SJSA1 (cell line): Measurements from ENCODE around the gene ITPR1. TPM values are rescaled to one million over a fixed set of nuclear protein-coding genes. Genes with fewer than 3 reads are reported as not detected.

Source experiments
- DNase-seq, 2 experiments: peaks; one replicate each; pipeline ENCODE4 v3.0.0-alpha.2; 2015 to 2020; ENCODE audit warnings: low spot score in 2 of 2, low read depth in 1 of 2
- H3K27ac ChIP-seq: fragments of 250-450 bp; sonication (Bioruptor Pico); 2 replicates; pipeline ENCODE4 v1.5.1; 2020; ENCODE audit warnings: mild to moderate bottlenecking, moderate library complexity
- H3K27me3 ChIP-seq: fragments of 250-450 bp; sonication (Bioruptor Pico); replicated peaks from 2 replicates; pipeline ENCODE4 v1.5.1; 2020; ENCODE audit warnings: mild to moderate bottlenecking, moderate library complexity
- H3K36me3 ChIP-seq: fragments of 250-450 bp; sonication (Bioruptor Pico); 2 replicates; pipeline ENCODE4 v1.5.1; 2020; ENCODE audit warnings: mild to moderate bottlenecking
- H3K4me1 ChIP-seq: fragments of 250-450 bp; sonication (Bioruptor Pico); replicated peaks from 2 replicates; pipeline ENCODE4 v1.6.1; 2021; ENCODE audit warnings: mild to moderate bottlenecking
- H3K4me3 ChIP-seq: fragments of 250-450 bp; sonication (Bioruptor Pico); 2 replicates; pipeline ENCODE4 v1.5.1; 2020; ENCODE audit warnings: mild to moderate bottlenecking
- H3K9me3 ChIP-seq: fragments of 250-450 bp; sonication (Bioruptor Pico); replicated peaks from 2 replicates; pipeline ENCODE4 v1.5.1; 2020; ENCODE audit warnings: mild to moderate bottlenecking
- total RNA-seq: library from RNA; depleted of rRNA; stranded (reverse); fragments of >200 nt; shearing (Covaris generic); gene quantifications from 2 replicates; pipeline ENCODE4 v1.2.3, GENCODE V29; 2014

The ITPR1 gene
- total RNA-seq, 1 experiment from 2014 or later: 9.7 TPM

DNA sequence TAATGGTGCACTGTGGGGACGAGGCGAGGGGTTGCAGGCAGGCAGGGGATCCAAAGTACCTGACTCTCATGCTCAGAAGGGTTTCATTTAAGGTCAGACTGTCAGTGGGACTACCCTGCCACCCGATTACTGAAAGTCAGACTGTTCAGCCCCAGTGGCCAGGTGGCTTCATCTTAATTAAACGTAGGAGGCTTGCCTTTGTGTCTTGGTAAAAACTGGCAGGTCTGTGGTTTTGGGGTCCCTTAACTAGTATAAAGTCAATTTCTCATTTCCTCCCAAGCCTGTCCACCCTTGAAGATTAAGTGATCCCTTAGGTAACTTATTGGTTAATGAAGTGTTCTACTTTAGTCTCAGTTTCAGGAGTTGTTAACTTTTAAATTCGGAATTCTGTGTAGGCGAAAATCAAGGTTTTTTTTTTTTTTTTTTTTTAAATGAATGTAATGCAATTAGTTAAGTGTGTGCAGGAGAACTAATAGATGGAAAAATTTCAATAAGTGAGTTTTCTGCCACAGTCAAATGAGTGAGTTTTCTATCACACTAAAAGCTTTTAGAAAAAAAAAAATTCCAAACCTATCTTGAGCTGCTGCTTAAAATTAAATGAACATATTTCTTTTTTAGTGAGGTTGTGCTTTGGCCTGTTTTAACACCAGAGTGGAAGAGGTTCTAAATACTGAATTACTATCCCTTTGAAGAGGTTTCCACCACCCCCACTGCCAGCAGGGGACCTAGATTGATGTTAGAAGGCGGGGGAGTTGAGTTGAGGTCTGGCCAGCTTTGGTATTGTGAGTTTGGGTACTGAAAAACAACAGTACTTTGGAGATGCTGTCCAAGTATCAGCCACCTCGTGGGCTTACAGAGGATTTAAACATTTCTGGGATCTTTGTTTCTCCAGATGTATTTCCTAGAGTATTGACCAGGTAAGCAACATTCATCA lies 15.2 kb downstream of the ITPR1 start:
- no peaks in the 10 kb centered on the region for H3K27me3 ChIP-seq
- H3K4me3 ChIP-seq: no peak overlapping the region
- no peaks in the 10 kb centered on the region for H3K36me3 ChIP-seq
- H3K27ac ChIP-seq: no peak overlapping the region
- H3K9me3 ChIP-seq: no peaks in the 10 kb centered on the region; the same call in 1 of the 2 replicates
- H3K4me1 ChIP-seq: no peaks in the 10 kb centered on the region
- no peak for DNase-seq

DNA sequence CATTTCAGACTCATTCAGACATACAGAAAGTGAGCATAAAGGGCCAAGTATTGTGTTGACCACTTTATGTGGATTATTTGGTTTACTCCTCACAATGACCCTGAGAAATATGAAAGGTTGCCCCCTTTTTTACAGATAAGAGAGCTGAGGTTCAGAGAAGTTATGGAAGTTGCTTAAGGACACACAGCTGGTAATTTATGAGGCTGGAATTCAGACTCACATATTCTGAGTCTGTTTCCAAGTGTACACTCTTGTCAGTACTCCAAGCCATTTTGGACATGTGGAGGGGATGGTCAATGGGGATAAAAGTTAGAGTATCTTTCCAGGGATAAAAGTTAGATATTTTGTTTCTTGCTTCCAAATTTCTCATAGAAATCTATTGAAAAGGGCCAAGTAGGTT lies 15.9 kb downstream of the ITPR1 start:
- Histone ChIP-seq H3K27me3 (no peaks in the 10 kb centered on the region), H3K9me3 (no peaks in the 10 kb centered on the region; the same call in 1 of the 2 replicates), H3K27ac (no peak overlapping the region), H3K36me3 (no peaks in the 10 kb centered on the region), H3K4me3 (no peak overlapping the region), H3K4me1 (no peaks in the 10 kb centered on the region)
- no peak for DNase-seq

DNA sequence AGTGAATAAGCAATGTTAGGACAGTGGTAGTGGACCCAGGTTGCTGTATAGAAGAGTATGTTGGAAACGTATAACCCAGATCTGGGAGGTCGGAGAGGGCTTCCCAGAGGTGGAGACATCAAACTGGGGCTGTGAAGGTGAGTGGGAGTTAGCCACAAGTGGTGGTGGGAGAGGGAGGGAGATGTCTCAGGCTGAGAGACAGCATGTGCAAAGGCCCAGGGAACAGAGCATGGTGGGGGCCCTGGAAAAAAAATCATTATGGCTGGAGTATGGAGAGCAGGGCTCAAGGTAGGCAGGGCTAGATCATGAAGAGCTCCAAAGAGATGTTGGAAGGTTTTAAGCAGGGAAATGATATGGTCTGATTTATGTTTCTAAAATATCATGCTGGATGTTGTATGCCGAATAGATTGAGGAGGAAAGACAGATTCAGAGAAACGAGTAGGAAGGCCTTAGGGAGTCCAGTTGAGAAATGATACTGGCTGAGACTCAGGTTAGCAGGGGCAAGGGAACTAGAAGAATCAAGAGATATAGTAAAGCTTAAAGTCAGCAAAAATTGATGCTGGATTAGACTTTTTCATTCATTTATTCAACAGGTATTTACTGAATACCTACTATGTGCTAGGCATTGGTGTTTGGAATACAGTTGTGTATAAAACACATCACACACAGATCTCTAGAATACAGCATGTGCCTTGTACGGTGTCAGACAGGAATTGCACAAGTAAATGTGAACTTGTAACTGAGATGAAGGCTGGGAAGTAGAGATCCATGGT lies 17.0 kb downstream of the ITPR1 start:
- Histone ChIP-seq H3K36me3 (no peaks in the 10 kb centered on the region), H3K4me3 (no peak overlapping the region), H3K9me3 (no peaks in the 10 kb centered on the region; the same call in 1 of the 2 replicates), H3K27me3 (no peaks in the 10 kb centered on the region), H3K4me1 (no peaks in the 10 kb centered on the region), H3K27ac (no peak overlapping the region)
- no peak for DNase-seq

DNA sequence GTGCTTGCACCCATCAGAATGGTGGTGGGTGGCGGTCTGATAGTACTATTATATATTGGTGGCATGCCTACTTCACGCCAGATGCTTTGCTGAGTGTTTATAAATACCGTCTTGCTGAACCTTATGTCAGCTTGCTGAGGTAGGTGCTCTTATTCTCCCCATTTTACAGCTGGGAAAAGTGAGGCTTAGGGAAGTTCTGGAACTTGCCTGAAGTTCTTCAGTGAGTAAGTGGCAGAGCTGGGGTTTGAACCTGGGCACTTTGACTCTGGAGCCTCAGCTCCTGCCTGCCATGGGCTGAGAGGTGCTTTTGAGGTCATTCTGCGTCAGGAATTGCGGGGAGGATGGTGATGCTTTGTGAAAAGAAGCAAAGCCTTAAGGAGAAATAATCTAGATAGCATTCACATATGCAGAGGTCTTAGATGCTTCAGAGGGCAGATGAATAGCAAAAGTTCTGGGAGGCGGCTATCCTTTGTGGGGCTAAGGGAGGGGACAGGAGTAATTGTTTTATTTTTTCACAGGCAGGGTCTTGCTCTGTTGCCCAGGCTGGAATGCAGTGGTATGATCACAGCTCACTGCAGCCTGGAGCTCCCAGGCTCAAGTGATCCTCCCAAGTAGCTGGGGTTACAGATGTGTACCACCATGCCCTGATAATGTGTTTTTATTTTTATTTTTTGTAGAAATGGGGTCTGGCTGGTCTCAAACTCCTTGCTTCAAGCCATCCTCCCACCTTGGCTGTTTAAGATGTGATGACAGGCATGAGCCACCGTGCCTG lies 18.5 kb downstream of the ITPR1 start:
- H3K27me3 ChIP-seq: no peaks in the 10 kb centered on the region
- H3K36me3 ChIP-seq: no peaks in the 10 kb centered on the region
- no peaks in the 10 kb centered on the region for H3K4me1 ChIP-seq
- no peaks in the 10 kb centered on the region; the same call in 1 of the 2 replicates for H3K9me3 ChIP-seq
- DNase-seq: no peak
- H3K4me3 ChIP-seq: no peak overlapping the region
- no peak overlapping the region for H3K27ac ChIP-seq

DNA sequence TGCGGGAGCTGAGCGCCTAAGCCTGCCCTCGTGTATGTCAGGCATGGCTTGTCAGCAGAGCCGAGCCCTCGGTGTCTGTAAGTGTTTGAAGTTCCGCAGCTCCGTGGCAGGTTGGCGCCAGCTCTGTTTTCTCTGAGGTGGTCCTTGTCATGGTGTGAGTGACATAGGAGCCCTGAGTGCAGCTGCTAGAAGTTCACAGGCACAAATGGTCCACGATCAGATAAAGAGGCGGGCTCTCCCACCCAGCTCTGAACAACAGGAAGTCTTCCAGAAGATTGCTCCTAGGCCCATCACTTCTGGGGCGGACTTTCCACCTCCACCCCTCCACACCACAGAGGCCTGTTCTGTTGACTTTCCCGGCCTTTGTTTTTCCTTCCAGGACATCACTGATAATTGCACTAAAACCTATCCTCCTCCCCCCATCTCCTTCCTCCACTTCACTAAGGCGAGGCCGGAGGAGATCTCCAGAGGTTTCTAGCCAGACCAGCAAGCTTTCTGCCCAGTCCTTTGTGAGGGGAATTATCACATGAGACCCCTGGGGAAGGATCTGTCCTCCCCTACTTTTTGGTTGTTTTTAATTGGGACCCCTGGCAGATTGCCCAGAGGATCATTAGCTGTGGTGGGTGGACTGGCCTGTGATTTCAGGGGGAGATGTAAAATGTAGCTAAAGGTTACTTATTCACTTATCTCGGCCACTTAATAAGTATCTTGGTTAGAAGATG lies 19.9 kb downstream of the ITPR1 start:
- no peak overlapping the region for H3K27ac ChIP-seq
- no peak overlapping the region for H3K4me3 ChIP-seq
- H3K4me1 ChIP-seq: no peaks in the 10 kb centered on the region
- no peaks in the 10 kb centered on the region for H3K36me3 ChIP-seq
- DNase-seq: no peak
- H3K27me3 ChIP-seq: no peaks in the 10 kb centered on the region
- H3K9me3 ChIP-seq: no peaks in the 10 kb centered on the region; the same call in 1 of the 2 replicates

DNA sequence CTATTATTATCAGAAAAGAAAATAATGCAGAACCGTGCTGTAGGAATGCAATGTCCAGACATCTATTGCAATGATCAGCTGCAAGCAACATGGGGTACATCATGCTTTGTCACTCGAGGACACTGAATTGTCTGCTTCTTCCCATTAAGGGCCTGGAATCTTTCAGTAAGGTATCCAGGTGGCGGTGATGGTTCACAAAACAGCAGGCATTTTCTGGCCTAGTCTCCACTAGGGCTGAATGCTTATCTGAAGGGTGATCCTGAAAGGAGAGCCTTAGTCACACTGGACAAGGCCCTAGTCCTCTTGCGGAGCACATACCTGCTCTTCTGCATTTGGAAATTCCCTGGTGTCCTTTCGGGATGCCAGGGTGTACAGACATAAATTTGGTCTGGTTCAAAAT lies 21.2 kb downstream of the ITPR1 start:
- H3K27me3 ChIP-seq: no peaks in the 10 kb centered on the region
- no peak overlapping the region for H3K27ac ChIP-seq
- H3K9me3 ChIP-seq: no peaks in the 10 kb centered on the region
- H3K36me3 ChIP-seq: no peaks in the 10 kb centered on the region
- DNase-seq: no peak
- H3K4me1 ChIP-seq: no peaks in the 10 kb centered on the region
- H3K4me3 ChIP-seq: no peak overlapping the region

DNA sequence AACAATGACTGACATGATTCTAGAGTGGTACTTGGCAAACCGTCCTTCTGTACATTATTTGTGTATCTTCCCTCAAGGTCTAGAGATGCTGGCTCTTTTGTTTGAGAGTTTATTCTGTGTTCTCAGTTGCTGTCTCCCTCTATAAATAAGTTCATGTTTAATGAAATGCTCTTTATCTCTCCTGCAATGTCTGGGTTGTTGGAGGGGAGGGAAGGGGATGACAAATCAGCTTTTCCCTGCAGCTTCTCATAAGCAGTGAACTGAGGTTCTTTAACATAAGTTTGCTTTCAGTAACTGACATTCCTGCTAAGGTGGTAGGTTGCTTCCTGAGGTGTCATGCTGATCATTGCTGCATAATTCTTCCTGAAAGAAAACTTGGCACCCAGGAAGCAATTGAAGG lies 21.8 kb downstream of the ITPR1 start:
- DNase-seq: no peak
- Histone ChIP-seq H3K36me3 (no peaks in the 10 kb centered on the region), H3K9me3 (no peaks in the 10 kb centered on the region), H3K27me3 (no peaks in the 10 kb centered on the region), H3K27ac (no peak overlapping the region), H3K4me3 (no peak overlapping the region), H3K4me1 (no peaks in the 10 kb centered on the region)

DNA sequence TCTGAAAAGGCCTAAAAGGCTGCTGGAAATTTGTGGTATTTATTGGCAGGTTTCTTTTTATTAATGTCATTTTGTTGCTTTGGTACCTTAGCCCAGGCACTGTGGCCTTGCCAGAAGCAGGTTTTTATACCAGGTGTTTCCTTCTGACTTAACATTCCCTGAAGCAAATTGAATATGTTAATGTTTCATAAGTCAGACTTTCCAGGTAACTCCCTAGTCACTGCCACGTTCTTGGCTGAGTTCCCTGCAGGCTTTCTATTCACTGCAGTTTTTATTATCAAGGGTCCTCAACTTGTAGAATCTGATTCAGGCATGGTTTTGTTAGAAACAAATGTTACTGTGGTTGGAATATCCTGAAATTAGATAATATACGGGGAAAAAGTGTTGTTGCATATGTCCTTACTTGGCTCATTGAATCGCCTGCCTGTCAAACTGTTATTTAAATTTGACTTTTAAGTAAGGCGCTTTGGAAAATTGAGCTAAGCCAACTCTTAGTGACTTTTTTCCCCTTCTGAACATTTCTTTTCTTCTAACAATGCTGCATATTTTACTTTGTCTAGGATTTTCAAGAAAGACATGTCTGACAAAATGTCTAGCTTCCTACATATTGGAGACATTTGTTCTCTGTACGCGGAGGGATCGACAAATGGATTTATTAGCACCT lies 22.9 kb downstream of the ITPR1 start:
- no peak for DNase-seq
- Histone ChIP-seq H3K27me3 (no peaks in the 10 kb centered on the region), H3K36me3 (no peaks in the 10 kb centered on the region), H3K4me1 (no peaks in the 10 kb centered on the region), H3K4me3 (no peak overlapping the region), H3K27ac (no peak overlapping the region), H3K9me3 (no peaks in the 10 kb centered on the region)

DNA sequence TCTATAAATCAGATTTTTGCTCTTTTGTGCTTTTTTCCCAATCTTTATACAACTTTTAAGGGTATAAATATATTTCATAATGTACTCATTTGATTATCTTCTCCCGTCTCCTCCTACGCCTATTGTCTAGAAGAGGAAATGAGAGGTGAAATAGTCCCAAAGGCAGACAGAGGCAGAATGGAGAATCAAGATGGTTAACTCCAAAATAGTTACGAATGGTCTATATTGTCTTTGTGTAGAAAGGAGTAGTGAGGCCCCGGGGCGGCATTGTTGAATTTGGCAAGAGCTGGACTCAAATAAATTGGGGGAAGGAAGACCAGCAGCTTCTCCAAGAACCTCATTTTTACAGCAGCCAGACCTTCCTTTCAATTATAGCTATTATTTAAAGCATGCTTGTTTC lies 23.9 kb downstream of the ITPR1 start:
- H3K4me3 ChIP-seq: no peak overlapping the region
- H3K9me3 ChIP-seq: no peaks in the 10 kb centered on the region
- H3K36me3 ChIP-seq: no peaks in the 10 kb centered on the region
- no peak for DNase-seq
- no peak overlapping the region for H3K27ac ChIP-seq
- no peaks in the 10 kb centered on the region for H3K27me3 ChIP-seq
- H3K4me1 ChIP-seq: no peaks in the 10 kb centered on the region

DNA sequence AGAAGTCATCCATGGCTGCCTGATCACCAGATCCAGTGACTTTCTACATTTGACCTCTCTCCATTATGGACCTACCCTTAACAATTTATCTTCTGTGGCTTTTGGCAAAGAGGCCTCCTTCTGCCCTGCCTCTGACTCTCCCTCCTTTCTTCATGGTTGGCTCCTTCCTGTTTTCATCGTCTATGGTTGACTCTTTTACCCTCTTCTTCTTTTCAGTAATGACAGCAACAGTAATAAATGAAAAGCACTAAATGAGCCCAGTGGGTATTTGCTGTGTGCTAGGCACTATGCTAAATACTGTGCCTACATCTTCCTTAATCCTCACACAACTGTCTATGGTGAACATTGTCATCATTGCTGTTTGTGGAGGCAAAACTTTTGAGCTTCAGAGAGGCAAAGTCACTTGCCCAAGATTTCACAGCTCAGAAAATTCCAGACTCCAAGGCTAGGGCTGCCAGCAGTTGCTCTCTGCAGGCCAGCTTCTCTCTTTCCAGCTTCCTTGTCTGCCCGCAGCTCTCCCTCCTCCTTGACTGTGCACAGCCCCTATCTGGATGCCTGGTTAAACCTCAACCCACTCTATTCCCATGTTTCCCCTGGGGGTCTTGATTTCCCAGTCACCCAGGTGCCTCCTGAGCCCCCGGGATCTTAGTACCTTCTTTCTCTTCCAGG lies 24.6 kb downstream of the ITPR1 start:
- no peak overlapping the region for H3K27ac ChIP-seq
- no peaks in the 10 kb centered on the region for H3K36me3 ChIP-seq
- no peak for DNase-seq
- H3K4me1 ChIP-seq: no peaks in the 10 kb centered on the region
- no peak overlapping the region for H3K4me3 ChIP-seq
- H3K9me3 ChIP-seq: no peaks in the 10 kb centered on the region
- no peaks in the 10 kb centered on the region for H3K27me3 ChIP-seq

DNA sequence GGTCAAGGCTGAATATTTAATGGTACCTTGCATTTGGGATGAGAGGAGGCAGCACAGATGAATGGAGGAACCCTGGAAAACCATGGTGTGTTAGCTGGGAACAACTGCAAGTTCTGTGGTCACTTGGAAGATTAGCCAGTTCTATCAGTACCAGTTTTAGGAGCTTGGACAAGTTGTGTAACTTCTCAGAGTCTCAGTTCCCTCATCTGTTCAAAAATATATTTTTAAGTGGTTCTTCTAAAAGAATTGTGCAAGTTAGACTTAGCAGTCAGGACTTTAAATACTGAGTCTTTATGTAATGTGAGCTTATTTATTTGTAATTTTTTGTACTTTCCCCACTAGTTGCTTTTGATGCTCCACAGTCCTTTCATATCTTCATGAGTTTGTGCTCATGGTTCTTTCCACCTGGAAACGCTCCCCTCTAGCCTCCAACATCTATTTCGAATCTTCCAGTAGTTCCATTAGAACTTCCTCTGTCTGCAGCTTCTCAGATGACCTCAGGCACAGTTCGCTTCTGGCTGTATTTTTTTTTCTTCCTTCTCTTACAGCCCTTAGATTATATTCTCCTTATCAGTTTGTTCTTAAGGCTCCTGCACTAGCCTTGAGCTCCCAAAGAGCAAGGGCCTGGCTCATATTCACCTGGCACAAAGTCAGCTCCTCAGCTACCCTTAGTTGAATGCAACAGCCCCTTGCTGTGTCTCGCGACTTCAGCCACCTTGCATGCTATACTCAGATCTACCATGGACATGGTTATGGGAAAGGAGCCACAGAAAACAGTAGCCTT lies 27.1 kb downstream of the ITPR1 start:
- no peaks in the 10 kb centered on the region for H3K4me1 ChIP-seq
- no peak for DNase-seq
- H3K4me3 ChIP-seq: no peak overlapping the region
- no peak overlapping the region for H3K27ac ChIP-seq
- H3K36me3 ChIP-seq: no peaks in the 10 kb centered on the region
- no peaks in the 10 kb centered on the region for H3K27me3 ChIP-seq
- H3K9me3 ChIP-seq: no peaks in the 10 kb centered on the region

DNA sequence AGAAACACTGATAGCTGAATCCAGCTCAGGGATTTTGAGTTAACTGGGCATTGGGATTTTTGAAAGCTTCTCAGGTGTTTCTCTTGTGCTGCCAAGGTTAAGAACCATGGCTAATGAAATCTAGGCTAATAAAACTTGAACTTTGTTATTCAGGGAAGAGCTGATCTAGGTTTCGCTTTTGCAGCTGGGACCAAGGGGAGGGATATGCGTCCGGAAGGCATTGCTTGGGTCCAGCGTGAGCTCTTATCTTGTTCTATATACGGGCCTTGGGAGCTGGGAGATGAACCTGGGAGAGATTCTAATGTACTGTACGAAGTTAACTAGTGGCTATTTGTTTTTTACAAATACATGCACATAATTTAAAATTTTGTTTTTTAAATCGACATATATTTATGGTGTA lies 29.8 kb downstream of the ITPR1 start:
- Histone ChIP-seq H3K4me3 (no peak overlapping the region), H3K27ac (no peak overlapping the region)

More for the DNA sequence above, 29.8 kb downstream of the ITPR1 start:
- Histone ChIP-seq H3K9me3 (no peaks in the 10 kb centered on the region), H3K4me1 (no peaks in the 10 kb centered on the region), H3K27me3 (no peaks in the 10 kb centered on the region), H3K36me3 (no peaks in the 10 kb centered on the region)
- no peak for DNase-seq
